K562 (cell line): ENCODE data around the gene MAST3. TPM values are rescaled to one million over a fixed set of nuclear protein-coding genes. Genes with fewer than 3 reads are reported as not detected.

Source experiments
- ARID1B ChIP-seq: fragments of 450-650 bp; IDR thresholded peaks from 2 replicates; pipeline ENCODE4 v1.6.1; 2016; ENCODE audit warnings: antibody characterized with exemption, mild to moderate bottlenecking, inconsistent platforms
- BRD9 ChIP-seq: fragments of 450-650 bp; IDR thresholded peaks from 2 replicates; pipeline ENCODE4 v1.6.1; 2018; ENCODE audit warnings: low read depth; ENCODE audit not compliant: partially characterized antibody
- CEBPG ChIP-seq, 3 experiments: fragments of 200-800 bp in 1 of 3; sonication (Bioruptor generic) in 1 of 3; sonication (generic) in 1 of 3; formaldehyde crosslinking in 1 of 3; IDR thresholded peaks in 2 of 3; conservative IDR thresholded peaks in 1 of 3; 2 replicates each; pipeline versions ENCODE4 v1.6.1 to v1.8.0; 2016 to 2022; ENCODE audit warnings: missing compliant biosample characterization in 2 of 3, missing genetic modification characterization in 2 of 3, mild to moderate bottlenecking in 1 of 3, missing genetic modification reagents in 1 of 3
- ETV1 ChIP-seq: fragments of 450-650 bp; conservative IDR thresholded peaks from 2 replicates; pipeline ENCODE4 v1.6.1; 2016; ENCODE audit warnings: missing genetic modification characterization, control low read depth, low read depth, missing compliant biosample characterization
- FOXK2 ChIP-seq, 2 experiments: fragments of 450-650 bp; IDR thresholded peaks in 1 of 2; conservative IDR thresholded peaks in 1 of 2; 2 replicates each; pipeline ENCODE4 v1.6.1; 2016; ENCODE audit warnings: low read depth in 2 of 2, mild to moderate bottlenecking in 1 of 2
- KDM2B ChIP-seq: fragments of 250-450 bp; sonication (Bioruptor Pico); IDR thresholded peaks from 2 replicates; pipeline ENCODE4 v1.8.0; 2021; ENCODE audit warnings: mild to moderate bottlenecking, moderate library complexity
- KDM4B ChIP-seq, 2 experiments: fragments of 450-650 bp in 1 of 2; sonication (generic) in 1 of 2; IDR thresholded peaks; 2 replicates each; pipeline ENCODE4 v1.6.1; 2016 to 2017; ENCODE audit warnings: borderline replicate concordance in 2 of 2, antibody characterized with exemption in 1 of 2, low read depth in 1 of 2, mild to moderate bottlenecking in 1 of 2
- MEIS2 ChIP-seq: fragments of 450-650 bp; IDR thresholded peaks from 2 replicates; pipeline ENCODE4 v1.6.1; 2014; ENCODE audit warnings: mild to moderate bottlenecking; ENCODE audit not compliant: partially characterized antibody
- MYC ChIP-seq, 2 experiments: fragments of 250-450 bp in 1 of 2; sonication (Bioruptor Pico) in 1 of 2; IDR thresholded peaks; 2 replicates each; pipeline versions ENCODE4 v1.5.1 to v1.6.1; 2012 to 2021; ENCODE audit warnings: low read depth in 2 of 2, borderline replicate concordance in 1 of 2, improper control_type of control experiment in 1 of 2, low read length in 1 of 2, mild to moderate bottlenecking in 1 of 2, moderate library complexity in 1 of 2
- RBFOX2 ChIP-seq: fragments of 200-400 bp; formaldehyde crosslinking; IDR thresholded peaks from 2 replicates; pipeline ENCODE4 v1.6.1; 2017; ENCODE audit warnings: low read depth, mild to moderate bottlenecking, low read length, moderate library complexity
- SIN3A ChIP-seq, 2 experiments: fragments of 150-350 bp in 1 of 2; IDR thresholded peaks; 2 replicates each; pipeline ENCODE4 v1.6.1; 2011 to 2016; ENCODE audit warnings: borderline replicate concordance in 2 of 2, low read depth in 2 of 2, low read length in 2 of 2, mild to moderate bottlenecking in 2 of 2, moderate library complexity in 2 of 2; ENCODE audit not compliant: control insufficient read depth in 1 of 2
- SMARCA5 ChIP-seq: fragments of 450-650 bp; IDR thresholded peaks from 2 replicates; pipeline ENCODE4 v1.6.1; 2016
- SRF ChIP-seq, 2 experiments: fragments of 250-450, 450-650 bp in 1 of 2; sonication (Bioruptor Pico) in 1 of 2; sonication (generic) in 1 of 2; formaldehyde crosslinking; IDR thresholded peaks; 2 replicates each; pipeline versions ENCODE4 v1.5.0 to v1.5.1; 2020 to 2022; ENCODE audit warnings: mild to moderate bottlenecking in 1 of 2, missing genetic modification reagents in 1 of 2
- ZNF24 ChIP-seq: fragments of 450-650 bp; IDR thresholded peaks from 2 replicates; pipeline ENCODE4 v1.6.1; 2016
- polyA plus RNA-seq, 8 experiments: library from polyadenylated mRNA; depleted of rRNA in 4 of 8; stranded (reverse) in 5 of 8; unstranded in 3 of 8; fragments of >200 nt; fragmentation: Nextera tagmentation in 2 of 8; fragmentation: Illumina TruSeq in 1 of 8; extraction: Ambion mirVana in 2 of 8; extraction: Trizol in 1 of 8; gene quantifications; 2 replicates each; pipeline versions ENCODE4 v1.2.1 to v1.2.3, GENCODE V29; 2011 to 2014; ENCODE audit warnings: inconsistent platforms in 1 of 8, missing spikeins in 1 of 8
- total RNA-seq, 7 experiments: library from RNA; depleted of rRNA in 6 of 7; stranded (reverse); fragments of >200 nt in 6 of 7; fragmentation: Illumina TruSeq in 2 of 7; extraction: Trizol in 2 of 7; gene quantifications; 2 replicates each; pipeline versions ENCODE4 v1.2.1 to v1.2.3, GENCODE V29; 2011 to 2021; ENCODE audit warnings: low replicate concordance in 1 of 7
- TF ChIP-seq, protein P1 (sequence below): sonication (generic); formaldehyde crosslinking; IDR thresholded peaks from 2 replicates; pipeline ENCODE4 v1.8.1; 2023; ENCODE audit warnings: mild to moderate bottlenecking, missing genetic modification reagents
- TF ChIP-seq, protein P2 (sequence below): fragments of 450-650 bp; formaldehyde crosslinking; conservative IDR thresholded peaks from 2 replicates; pipeline ENCODE4 v1.4.0; 2022; ENCODE audit warnings: mild to moderate bottlenecking, missing genetic modification characterization
- TF ChIP-seq, protein P3 (sequence below), 2 experiments: fragments of 450-650 bp; conservative IDR thresholded peaks; 2 replicates each; pipeline ENCODE4 v1.6.1; 2017; ENCODE audit warnings: mild to moderate bottlenecking in 2 of 2, moderate library complexity in 2 of 2
- TF ChIP-seq, protein P4 (sequence below): sonication (generic); formaldehyde crosslinking; IDR thresholded peaks from 2 replicates; pipeline ENCODE4 v1.8.0; 2022; ENCODE audit warnings: missing genetic modification reagents, mild to moderate bottlenecking, borderline replicate concordance

Gene MAST3
- total and polyA plus RNA-seq, 9 of the 15 experiments (the other 6 are each of a cell fraction or from before 2014, with no cell fraction given), result 0.94 to 9.9 (median 2.4) TPM

DNA sequence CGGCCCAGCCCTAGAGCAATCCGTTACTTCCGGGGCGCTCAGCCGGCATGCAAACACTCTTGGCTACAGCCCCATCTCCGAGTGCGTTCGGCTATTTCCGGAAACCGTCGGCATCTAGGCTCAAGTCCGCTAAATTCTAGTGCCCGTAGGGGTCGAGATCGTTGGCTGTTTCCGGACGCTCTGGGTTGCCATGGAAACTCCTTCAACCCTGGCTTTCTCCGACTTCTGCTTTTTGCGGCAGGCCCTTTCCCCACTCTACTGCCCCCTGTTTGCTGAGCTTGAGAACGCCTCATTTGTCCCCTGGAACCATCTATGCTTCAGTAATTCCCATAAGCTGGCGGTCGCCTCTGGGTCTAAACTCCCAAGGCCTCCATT, 54.9 kb downstream of the MAST3 start (continued):
- TF ChIP-seq, protein P1, sequence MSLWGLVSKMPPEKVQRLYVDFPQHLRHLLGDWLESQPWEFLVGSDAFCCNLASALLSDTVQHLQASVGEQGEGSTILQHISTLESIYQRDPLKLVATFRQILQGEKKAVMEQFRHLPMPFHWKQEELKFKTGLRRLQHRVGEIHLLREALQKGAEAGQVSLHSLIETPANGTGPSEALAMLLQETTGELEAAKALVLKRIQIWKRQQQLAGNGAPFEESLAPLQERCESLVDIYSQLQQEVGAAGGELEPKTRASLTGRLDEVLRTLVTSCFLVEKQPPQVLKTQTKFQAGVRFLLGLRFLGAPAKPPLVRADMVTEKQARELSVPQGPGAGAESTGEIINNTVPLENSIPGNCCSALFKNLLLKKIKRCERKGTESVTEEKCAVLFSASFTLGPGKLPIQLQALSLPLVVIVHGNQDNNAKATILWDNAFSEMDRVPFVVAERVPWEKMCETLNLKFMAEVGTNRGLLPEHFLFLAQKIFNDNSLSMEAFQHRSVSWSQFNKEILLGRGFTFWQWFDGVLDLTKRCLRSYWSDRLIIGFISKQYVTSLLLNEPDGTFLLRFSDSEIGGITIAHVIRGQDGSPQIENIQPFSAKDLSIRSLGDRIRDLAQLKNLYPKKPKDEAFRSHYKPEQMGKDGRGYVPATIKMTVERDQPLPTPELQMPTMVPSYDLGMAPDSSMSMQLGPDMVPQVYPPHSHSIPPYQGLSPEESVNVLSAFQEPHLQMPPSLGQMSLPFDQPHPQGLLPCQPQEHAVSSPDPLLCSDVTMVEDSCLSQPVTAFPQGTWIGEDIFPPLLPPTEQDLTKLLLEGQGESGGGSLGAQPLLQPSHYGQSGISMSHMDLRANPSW (CRISPR knock-in tag), result 0 out of 2 replicates have a peak, but pooled peaks have one; percentile 85
- TF ChIP-seq, protein P2, sequence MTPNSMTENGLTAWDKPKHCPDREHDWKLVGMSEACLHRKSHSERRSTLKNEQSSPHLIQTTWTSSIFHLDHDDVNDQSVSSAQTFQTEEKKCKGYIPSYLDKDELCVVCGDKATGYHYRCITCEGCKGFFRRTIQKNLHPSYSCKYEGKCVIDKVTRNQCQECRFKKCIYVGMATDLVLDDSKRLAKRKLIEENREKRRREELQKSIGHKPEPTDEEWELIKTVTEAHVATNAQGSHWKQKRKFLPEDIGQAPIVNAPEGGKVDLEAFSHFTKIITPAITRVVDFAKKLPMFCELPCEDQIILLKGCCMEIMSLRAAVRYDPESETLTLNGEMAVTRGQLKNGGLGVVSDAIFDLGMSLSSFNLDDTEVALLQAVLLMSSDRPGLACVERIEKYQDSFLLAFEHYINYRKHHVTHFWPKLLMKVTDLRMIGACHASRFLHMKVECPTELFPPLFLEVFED (CRISPR knock-in tag), result 0 out of 2 replicates have a peak, but pooled peaks have one; percentile 41
- TF ChIP-seq BRD9 (peak; percentile 6), ETV1 (tag) (peak; percentile 96), SRF (CRISPR knock-in tag; IDR thresholded peaks at IDR 0.05) (0 out of 4 replicates have a peak, but pooled peaks of 1 of the 2 experiments have one; percentile 24), MYC (IDR thresholded peaks at IDR 0.05; ENCODE audit: low read depth, low read length) (peak; percentile 54), MYC (CRISPR knock-in tag; IDR thresholded peaks at IDR 0.05; ENCODE audit: borderline replicate concordance, low read depth) (no peak), FOXK2 (conservative IDR thresholded peaks at IDR 0.05 in 1 of 2, IDR thresholded peaks at IDR 0.05 in 1 of 2; ENCODE audit: low read depth in 2 of 2) (peak; percentile 83 to 88), KDM4B (IDR thresholded peaks at IDR 0.05; ENCODE audit: borderline replicate concordance in 2 of 2, low read depth in 1 of 2) (no peak), SMARCA5 (peak; percentile 15; the same call in 1 of the 2 replicates), KDM2B (CRISPR knock-in tag) (no peak), SIN3A (IDR thresholded peaks at IDR 0.05; ENCODE audit: borderline replicate concordance in 2 of 2, control insufficient read depth in 1 of 2, low read depth in 2 of 2, low read length in 2 of 2) (peak; percentile 59 to 93; a peak in 3 of 4 replicates), MEIS2 (peak; percentile 24), RBFOX2 (peak; percentile 60; the same call in 1 of the 2 replicates), ARID1B (no peak; the same call in 1 of the 2 replicates), ZNF24 (peak; percentile 71; the same call in 1 of the 2 replicates), CEBPG (CRISPR knock-in tag; IDR thresholded peaks at IDR 0.05) (no peak), CEBPG (tag; conservative IDR thresholded peaks at IDR 0.05 in 1 of 2, IDR thresholded peaks at IDR 0.05 in 1 of 2) (no peak)
- TF ChIP-seq, protein P3, sequence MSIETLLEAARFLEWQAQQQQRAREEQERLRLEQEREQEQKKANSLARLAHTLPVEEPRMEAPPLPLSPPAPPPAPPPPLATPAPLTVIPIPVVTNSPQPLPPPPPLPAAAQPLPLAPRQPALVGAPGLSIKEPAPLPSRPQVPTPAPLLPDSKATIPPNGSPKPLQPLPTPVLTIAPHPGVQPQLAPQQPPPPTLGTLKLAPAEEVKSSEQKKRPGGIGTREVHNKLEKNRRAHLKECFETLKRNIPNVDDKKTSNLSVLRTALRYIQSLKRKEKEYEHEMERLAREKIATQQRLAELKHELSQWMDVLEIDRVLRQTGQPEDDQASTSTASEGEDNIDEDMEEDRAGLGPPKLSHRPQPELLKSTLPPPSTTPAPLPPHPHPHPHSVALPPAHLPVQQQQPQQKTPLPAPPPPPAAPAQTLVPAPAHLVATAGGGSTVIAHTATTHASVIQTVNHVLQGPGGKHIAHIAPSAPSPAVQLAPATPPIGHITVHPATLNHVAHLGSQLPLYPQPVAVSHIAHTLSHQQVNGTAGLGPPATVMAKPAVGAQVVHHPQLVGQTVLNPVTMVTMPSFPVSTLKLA (conservative IDR thresholded peaks at IDR 0.05), result peak; percentile 72 to 77; a peak in 2 of 4 replicates
- TF ChIP-seq, protein P4, sequence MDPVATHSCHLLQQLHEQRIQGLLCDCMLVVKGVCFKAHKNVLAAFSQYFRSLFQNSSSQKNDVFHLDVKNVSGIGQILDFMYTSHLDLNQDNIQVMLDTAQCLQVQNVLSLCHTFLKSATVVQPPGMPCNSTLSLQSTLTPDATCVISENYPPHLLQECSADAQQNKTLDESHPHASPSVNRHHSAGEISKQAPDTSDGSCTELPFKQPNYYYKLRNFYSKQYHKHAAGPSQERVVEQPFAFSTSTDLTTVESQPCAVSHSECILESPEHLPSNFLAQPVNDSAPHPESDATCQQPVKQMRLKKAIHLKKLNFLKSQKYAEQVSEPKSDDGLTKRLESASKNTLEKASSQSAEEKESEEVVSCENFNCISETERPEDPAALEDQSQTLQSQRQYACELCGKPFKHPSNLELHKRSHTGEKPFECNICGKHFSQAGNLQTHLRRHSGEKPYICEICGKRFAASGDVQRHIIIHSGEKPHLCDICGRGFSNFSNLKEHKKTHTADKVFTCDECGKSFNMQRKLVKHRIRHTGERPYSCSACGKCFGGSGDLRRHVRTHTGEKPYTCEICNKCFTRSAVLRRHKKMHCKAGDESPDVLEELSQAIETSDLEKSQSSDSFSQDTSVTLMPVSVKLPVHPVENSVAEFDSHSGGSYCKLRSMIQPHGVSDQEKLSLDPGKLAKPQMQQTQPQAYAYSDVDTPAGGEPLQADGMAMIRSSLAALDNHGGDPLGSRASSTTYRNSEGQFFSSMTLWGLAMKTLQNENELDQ (CRISPR knock-in tag), result no peak
